Endothelial cell of umbilical vein (primary cell): ENCODE results near the gene LRRC8D. TPM values are rescaled to one million over a fixed set of nuclear protein-coding genes. Genes with fewer than 3 reads are reported as not detected.

Experiments
- BruUV-seq: library from RNA; stranded (reverse); fragments of 400-500 nt; replicated peaks from 2 replicates; lab custom pipeline; 2021; lab: Mats Ljungman, UMichigan
- CTCF ChIA-PET: fragments of 300-600, 350-600 bp; sonication (Branson Sonifier 250); formaldehyde crosslinking; loops from one replicate; lab custom pipeline; 2021; ENCODE audit warnings: antibody characterized with exemption, inconsistent platforms; lab: Charles Lee
- POLR2A ChIA-PET: fragments of 300-600, 350-600 bp; sonication (Branson Sonifier 250); formaldehyde crosslinking; loops from one replicate; lab custom pipeline; 2021; ENCODE audit warnings: antibody characterized with exemption, inconsistent platforms; lab: Charles Lee
- DNase-seq: peaks from one replicate; pipeline ENCODE4 v3.0.0-alpha.2; 2011; ENCODE audit warnings: low read depth, low spot score
- FAIRE-seq: peaks from 2 replicates; lab custom pipeline; 2011; peaks lifted over from hg19 to GRCh38; lab: Jason Lieb, UNC
- H2AFZ ChIP-seq: 2 replicates; pipeline ENCODE4 v1.6.0; 2012; ENCODE audit warnings: low read depth, low read length, control low read depth, inconsistent platforms
- H3K27ac ChIP-seq: 2 replicates; pipeline ENCODE4 v1.5.1; 2011; ENCODE audit warnings: low read depth, mild to moderate bottlenecking, control low read depth, low read length, moderate library complexity; ENCODE audit not compliant: insufficient read depth
- H3K27me3 ChIP-seq, 2 experiments: 2 replicates each; pipeline versions ENCODE4 v1.6.0 to v1.6.1; 2011; ENCODE audit warnings: low read length in 2 of 2, mixed read lengths in 1 of 2; ENCODE audit not compliant: control insufficient read depth in 2 of 2, insufficient read depth in 2 of 2
- H3K36me3 ChIP-seq, 2 experiments: 2 replicates in 1 of 2; 3 replicates in 1 of 2; pipeline ENCODE4 v1.5.1; 2011; ENCODE audit warnings: low read length in 2 of 2, mild to moderate bottlenecking in 1 of 2, moderate library complexity in 1 of 2; ENCODE audit not compliant: control insufficient read depth in 2 of 2, insufficient read depth in 2 of 2; ENCODE audit errors: extremely low read depth in 1 of 2
- H3K4me1 ChIP-seq: 3 replicates; pipeline ENCODE4 v1.5.1; 2011; ENCODE audit warnings: mild to moderate bottlenecking, low read length; ENCODE audit not compliant: control insufficient read depth, insufficient read depth; ENCODE audit errors: extremely low read depth
- H3K4me2 ChIP-seq: 2 replicates; pipeline ENCODE4 v1.6.1; 2011; ENCODE audit warnings: low read length, control low read depth, mixed read lengths; ENCODE audit not compliant: insufficient read depth
- H3K4me3 ChIP-seq, 3 experiments: fragments of 200-600 bp in 1 of 3; sonication (generic), shearing (Covaris generic) in 1 of 3; replicated peaks in 1 of 3; 2 replicates each; pipeline ENCODE4 v1.5.1; 2011 to 2016; ENCODE audit warnings: control low read depth in 3 of 3, low read length in 3 of 3, mild to moderate bottlenecking in 2 of 3, inconsistent platforms in 1 of 3, low read depth in 1 of 3, moderate library complexity in 1 of 3; ENCODE audit not compliant: insufficient read depth in 1 of 3
- H3K79me2 ChIP-seq: 2 replicates; pipeline ENCODE4 v1.6.0; 2012; ENCODE audit warnings: low read length, inconsistent platforms; ENCODE audit not compliant: control insufficient read depth, insufficient read depth
- H3K9ac ChIP-seq: replicated peaks from 2 replicates; pipeline ENCODE3; 2011; ENCODE audit warnings: low read length, control low read depth; ENCODE audit not compliant: insufficient read depth; ENCODE audit errors: extremely low read depth
- H3K9me1 ChIP-seq: replicated peaks from 3 replicates; pipeline ENCODE4 v1.6.0; 2011; ENCODE audit warnings: mild to moderate bottlenecking, low read length; ENCODE audit not compliant: control insufficient read depth, insufficient read depth; ENCODE audit errors: extremely low read depth
- H3K9me3 ChIP-seq: replicated peaks from 2 replicates; pipeline ENCODE4 v1.5.1; 2012; ENCODE audit warnings: low read length, inconsistent platforms; ENCODE audit not compliant: control insufficient read depth, insufficient read depth
- H4K20me1 ChIP-seq: replicated peaks from 2 replicates; pipeline ENCODE3; 2011; ENCODE audit warnings: mild to moderate bottlenecking, low read length; ENCODE audit not compliant: control insufficient read depth, insufficient read depth; ENCODE audit errors: extremely low read depth
- EZH2 ChIP-seq: IDR thresholded peaks from 2 replicates; pipeline ENCODE4 v1.6.1; 2012; ENCODE audit warnings: borderline replicate concordance, low read depth, mild to moderate bottlenecking, moderate library complexity, low read length, inconsistent platforms; ENCODE audit not compliant: severe bottlenecking
- FOS ChIP-seq: IDR thresholded peaks from 2 replicates; pipeline ENCODE4 v1.6.1; 2011; ENCODE audit warnings: mild to moderate bottlenecking, low read length, moderate library complexity, borderline replicate concordance; ENCODE audit not compliant: insufficient read depth
- GATA2 ChIP-seq: IDR thresholded peaks from 2 replicates; pipeline ENCODE4 v1.7.0; 2011; ENCODE audit warnings: low read depth, mild to moderate bottlenecking, moderate library complexity, mixed read lengths, low read length; ENCODE audit not compliant: insufficient read length, insufficient read depth
- JUN ChIP-seq: IDR thresholded peaks from 2 replicates; pipeline ENCODE4 v1.6.1; 2011; ENCODE audit warnings: borderline replicate concordance, low read depth; ENCODE audit not compliant: insufficient read length, insufficient read depth
- MYC ChIP-seq: IDR thresholded peaks from one replicate; pipeline ENCODE4 v1.6.1; 2011; ENCODE audit warnings: mild to moderate bottlenecking, low read depth, low read length
- POLR2A ChIP-seq: IDR thresholded peaks from 2 replicates; pipeline ENCODE4 v1.6.1; 2012; ENCODE audit warnings: low read depth, mild to moderate bottlenecking, control low read depth, low read length
- POLR2AphosphoS5 ChIP-seq: IDR thresholded peaks from 2 replicates; pipeline ENCODE4 v1.6.1; 2012; ENCODE audit warnings: low read depth, mild to moderate bottlenecking, control low read depth, low read length, moderate library complexity; ENCODE audit not compliant: insufficient read depth
- dilution Hi-C: fragments of 300-500 bp; cut with MboI; formaldehyde crosslinking; loops from one replicate; pipeline ENCODE4 v1.15.0; 2019; ENCODE audit warnings: low sequenced_read_pairs; ENCODE audit not compliant: extremely low pct_ligation_motif_present
- intact Hi-C: fragments of 100-400 bp; cut with micrococcal nuclease; formaldehyde crosslinking; loops from one replicate; pipeline ENCODE4 v1.10.0; 2022
- polyA plus RNA-seq, 4 experiments: library from polyadenylated mRNA; depleted of rRNA in 3 of 4; stranded (reverse) in 3 of 4; unstranded in 1 of 4; fragments of >200 nt; gene quantifications; 2 replicates each; pipeline versions ENCODE4 v1.2.1 to v1.2.3, GENCODE V29; 2011 to 2012; ENCODE audit warnings: missing spikeins in 1 of 4
- total RNA-seq: library from RNA; stranded (reverse); gene quantifications from 2 replicates; pipeline ENCODE4 v1.2.3, GENCODE V29; 2021
- TF ChIP-seq, protein P1 (sequence below), 2 donors: IDR thresholded peaks; 1 replicate in 1 of 2; 2 replicates in 1 of 2; pipeline ENCODE4 v1.5.1; 2011; ENCODE audit warnings: low read length in 2 of 2, mild to moderate bottlenecking in 2 of 2, moderate library complexity in 2 of 2, control low read depth in 1 of 2, inconsistent platforms in 1 of 2, low read depth in 1 of 2; ENCODE audit not compliant: insufficient read depth in 1 of 2; ENCODE audit errors: extremely low read depth in 1 of 2
- TF ChIP-seq, protein P2 (sequence below): IDR thresholded peaks from 2 replicates; pipeline ENCODE4 v1.6.1; 2011; ENCODE audit not compliant: insufficient read depth, insufficient read length

The LRRC8D gene
- total and polyA plus RNA-seq, 2 donors (not counting 3 experiments of a cell fraction or from before 2014, with no cell fraction given): 31.9 to 37.7 TPM

DNA sequence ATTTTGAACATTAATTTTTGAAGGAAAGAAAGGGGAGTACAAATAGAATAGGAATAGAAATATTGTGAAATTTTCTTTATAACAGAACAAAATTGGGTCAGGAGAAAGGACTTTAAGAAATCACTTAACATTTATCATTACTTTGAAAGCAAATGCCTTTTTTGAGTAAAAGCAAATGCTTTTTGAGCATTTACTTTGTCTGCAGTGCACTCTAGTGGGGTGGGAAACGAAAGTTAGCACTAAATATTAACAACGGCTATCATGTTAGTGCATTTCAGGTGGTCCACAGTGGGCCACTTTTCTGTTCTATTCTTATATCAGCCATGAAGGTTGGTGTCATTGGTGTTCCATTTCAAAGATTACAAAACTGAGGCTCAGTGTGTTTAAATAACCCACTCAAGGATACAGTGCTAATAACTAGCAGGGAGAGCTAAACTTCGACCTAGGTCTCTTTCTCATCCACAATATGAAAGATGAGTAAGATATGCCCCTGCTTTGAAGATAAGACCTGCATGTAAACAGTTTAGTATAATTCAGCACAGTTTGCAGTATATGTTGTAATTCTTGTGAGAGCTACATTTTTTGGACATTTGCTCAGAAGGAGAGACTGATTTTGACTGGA is 13.4 kb downstream of the LRRC8D start:
- FAIRE-seq (no peak), DNase-seq (no peak)
- no peaks in the 10 kb centered on the region for H3K36me3 ChIP-seq
- no peaks in the 10 kb centered on the region for H4K20me1 ChIP-seq
- ChIA-PET CTCF (interaction anchor here (1.3 to 2.0 kb wide), 2 partner anchors 9 to 12 kb away, joined by 4 to 6 read pairs; no protein-coding TSS in a partner anchor), POLR2A (no interaction called here)
- H3K27me3 ChIP-seq: no peaks in the 10 kb centered on the region
- peaks cover 2% of the 10 kb centered on the region for H3K4me1 ChIP-seq
- TF ChIP-seq GATA2 (no peak), EZH2 (no peak), MYC (no peak), POLR2AphosphoS5 (no peak), POLR2A (no peak), FOS (no peak), JUN (no peak)
- TF ChIP-seq, protein P1, sequence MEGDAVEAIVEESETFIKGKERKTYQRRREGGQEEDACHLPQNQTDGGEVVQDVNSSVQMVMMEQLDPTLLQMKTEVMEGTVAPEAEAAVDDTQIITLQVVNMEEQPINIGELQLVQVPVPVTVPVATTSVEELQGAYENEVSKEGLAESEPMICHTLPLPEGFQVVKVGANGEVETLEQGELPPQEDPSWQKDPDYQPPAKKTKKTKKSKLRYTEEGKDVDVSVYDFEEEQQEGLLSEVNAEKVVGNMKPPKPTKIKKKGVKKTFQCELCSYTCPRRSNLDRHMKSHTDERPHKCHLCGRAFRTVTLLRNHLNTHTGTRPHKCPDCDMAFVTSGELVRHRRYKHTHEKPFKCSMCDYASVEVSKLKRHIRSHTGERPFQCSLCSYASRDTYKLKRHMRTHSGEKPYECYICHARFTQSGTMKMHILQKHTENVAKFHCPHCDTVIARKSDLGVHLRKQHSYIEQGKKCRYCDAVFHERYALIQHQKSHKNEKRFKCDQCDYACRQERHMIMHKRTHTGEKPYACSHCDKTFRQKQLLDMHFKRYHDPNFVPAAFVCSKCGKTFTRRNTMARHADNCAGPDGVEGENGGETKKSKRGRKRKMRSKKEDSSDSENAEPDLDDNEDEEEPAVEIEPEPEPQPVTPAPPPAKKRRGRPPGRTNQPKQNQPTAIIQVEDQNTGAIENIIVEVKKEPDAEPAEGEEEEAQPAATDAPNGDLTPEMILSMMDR (IDR thresholded peaks at IDR 0.05; ENCODE audit: extremely low read depth in 1 of 2, insufficient read depth in 1 of 2, low read depth in 1 of 2, low read length in 2 of 2): no peak
- TF ChIP-seq, protein P2, sequence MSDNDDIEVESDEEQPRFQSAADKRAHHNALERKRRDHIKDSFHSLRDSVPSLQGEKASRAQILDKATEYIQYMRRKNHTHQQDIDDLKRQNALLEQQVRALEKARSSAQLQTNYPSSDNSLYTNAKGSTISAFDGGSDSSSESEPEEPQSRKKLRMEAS: no peak
- H2AFZ ChIP-seq: no peak overlapping the region
- H3K4me2 ChIP-seq: no peak overlapping the region
- no peak overlapping the region for H3K27ac ChIP-seq
- H3K4me3 ChIP-seq: no peak overlapping the region
- H3K9me3 ChIP-seq: no peaks in the 10 kb centered on the region
- intact Hi-C loops: no loop called here
- H3K79me2 ChIP-seq: no peaks in the 10 kb centered on the region
- no peaks in the 10 kb centered on the region for H3K9me1 ChIP-seq
- no peak overlapping the region for H3K9ac ChIP-seq
- BruUV-seq: no TSS peak
- dilution Hi-C loops: no loop called here
